Measurements from ENCODE around the gene TK2. TPM values are rescaled to one million over a fixed set of nuclear protein-coding genes. Genes with fewer than 3 reads are reported as not detected.

Gene TK2
- total RNA-seq, 1 donor from 2014 or later = 28.5 TPM

- TF ChIP-seq CTCF (IDR thresholded peaks at IDR 0.05; ENCODE audit: unreplicated experiment) = no peak
- peaks cover 19% of the 10 kb centered on the region for H3K36me3 Mint-ChIP-seq
These were observed 10.1 kb downstream of the TK2 start for GRCh38 chr16:66539623-66540469.

DNA sequence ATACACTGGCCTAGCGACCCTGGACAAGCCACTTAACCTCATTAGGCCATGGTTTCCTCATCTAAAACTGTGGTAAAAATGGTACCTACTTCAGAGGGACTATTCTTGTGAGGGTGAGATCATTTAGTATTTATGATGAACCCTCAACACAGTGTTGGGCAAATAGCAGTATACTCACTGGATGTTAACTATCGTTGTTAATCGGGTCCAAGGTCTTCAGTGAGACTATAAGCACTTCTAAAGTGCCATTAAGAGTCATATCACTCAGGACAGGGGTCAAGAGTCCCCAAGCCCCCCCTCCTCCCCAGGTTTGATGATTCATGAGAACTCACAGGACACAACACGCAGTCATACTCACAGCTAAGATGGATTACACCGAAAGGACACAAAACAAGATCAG lies 11.0 kb downstream of the TK2 start:
- Mint-ChIP-seq H3K4me1 (peaks cover 6% of the 10 kb centered on the region), H3K36me3 (peaks cover 22% of the 10 kb centered on the region), H3K27ac (no peak overlapping the region), H3K9me3 (no peaks in the 10 kb centered on the region), H3K4me3 (no peak overlapping the region), H3K27me3 (ENCODE audit: low read depth) (no peaks in the 10 kb centered on the region)
- DNase-seq (ENCODE audit: low spot score in 2 of 2, unreplicated experiment in 2 of 2) = no peak
- no peak for TF ChIP-seq CTCF (IDR thresholded peaks at IDR 0.05; ENCODE audit: unreplicated experiment)

More at GRCh38 chr16:66539623-66540469, 10.1 kb downstream of the TK2 start:
- Mint-ChIP-seq H3K27ac (no peak overlapping the region), H3K4me3 (no peak overlapping the region), H3K27me3 (ENCODE audit: low read depth) (no peaks in the 10 kb centered on the region), H3K9me3 (no peaks in the 10 kb centered on the region), H3K4me1 (peaks cover 6% of the 10 kb centered on the region)
- DNase-seq (ENCODE audit: low spot score in 2 of 2, unreplicated experiment in 2 of 2) = no peak

- H3K27ac Mint-ChIP-seq = no peak overlapping the region
- TF ChIP-seq CTCF (IDR thresholded peaks at IDR 0.05; ENCODE audit: unreplicated experiment) = no peak
- no peaks in the 10 kb centered on the region for H3K27me3 Mint-ChIP-seq (ENCODE audit: low read depth)
- no peak for DNase-seq (ENCODE audit: low spot score in 2 of 2, unreplicated experiment in 2 of 2)
- H3K4me3 Mint-ChIP-seq = no peak overlapping the region
- H3K9me3 Mint-ChIP-seq = no peaks in the 10 kb centered on the region
- H3K4me1 Mint-ChIP-seq = peaks cover 6% of the 10 kb centered on the region
- H3K36me3 Mint-ChIP-seq = peaks cover 25% of the 10 kb centered on the region
These were observed 12.7 kb downstream of the TK2 start for GRCh38 chr16:66537236-66537635.

DNA sequence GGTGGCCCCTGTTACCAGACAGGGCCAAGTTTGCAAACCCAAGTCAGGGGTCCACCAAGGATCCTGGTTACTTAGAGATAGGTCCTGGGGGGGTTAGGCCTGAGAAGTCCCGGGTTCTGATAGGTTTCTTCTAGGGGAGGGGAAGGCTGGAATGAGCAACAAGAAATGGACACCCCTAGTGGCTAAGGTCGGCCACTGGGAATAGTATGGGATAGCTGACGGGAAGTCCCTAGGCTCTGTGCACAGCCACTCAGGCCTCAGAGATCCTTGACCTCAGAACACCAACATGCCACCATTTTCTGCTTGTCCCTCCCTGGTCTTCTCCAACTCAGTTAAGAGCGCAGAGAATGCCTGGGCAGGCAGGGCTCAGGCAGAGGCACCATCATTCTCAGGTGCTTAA lies 13.4 kb downstream of the TK2 start:
- H3K27me3 Mint-ChIP-seq (ENCODE audit: low read depth) = no peaks in the 10 kb centered on the region
- H3K4me3 Mint-ChIP-seq = no peak overlapping the region

DNA sequence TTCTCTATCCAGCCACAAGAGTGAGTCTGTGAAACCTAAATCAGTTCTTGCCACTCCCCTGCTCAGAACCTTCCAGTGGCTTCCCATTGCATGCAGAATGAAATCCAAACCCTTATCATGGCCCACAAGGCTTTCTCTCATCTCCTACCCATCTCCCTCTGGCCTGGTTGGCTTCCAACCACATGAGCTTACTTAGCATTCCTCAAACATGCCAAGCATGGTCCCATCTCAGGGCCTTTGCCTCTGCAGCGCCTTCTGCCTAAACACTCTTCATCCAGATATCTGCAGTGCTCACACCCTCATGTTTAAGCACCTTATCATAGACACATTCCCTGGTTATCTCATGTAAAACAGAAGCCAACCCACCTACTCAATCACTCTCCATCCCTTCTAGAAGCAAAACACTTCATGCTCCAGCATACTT lies 15.5 kb downstream of the TK2 start:
- Mint-ChIP-seq H3K4me3 (no peak overlapping the region), H3K4me1 (no peaks in the 10 kb centered on the region), H3K9me3 (no peaks in the 10 kb centered on the region), H3K27me3 (ENCODE audit: low read depth) (no peaks in the 10 kb centered on the region), H3K36me3 (peaks cover 29% of the 10 kb centered on the region), H3K27ac (no peak overlapping the region)
- TF ChIP-seq CTCF (IDR thresholded peaks at IDR 0.05; ENCODE audit: unreplicated experiment) = no peak
- DNase-seq (ENCODE audit: low spot score in 2 of 2, unreplicated experiment in 2 of 2) = no peak

More for the DNA sequence above, 13.4 kb downstream of the TK2 start:
- H3K4me1 Mint-ChIP-seq = no peaks in the 10 kb centered on the region
- H3K36me3 Mint-ChIP-seq = peaks cover 25% of the 10 kb centered on the region
- H3K27ac Mint-ChIP-seq = no peak overlapping the region
- no peak for TF ChIP-seq CTCF (IDR thresholded peaks at IDR 0.05; ENCODE audit: unreplicated experiment)
- no peaks in the 10 kb centered on the region for H3K9me3 Mint-ChIP-seq
- no peak for DNase-seq (ENCODE audit: low spot score in 2 of 2, unreplicated experiment in 2 of 2)
